Measurements from ENCODE around the gene SYDE1.
"Not testable (repeated sequence)": the region's sequence is repeated elsewhere in the genome, so short reads cannot be mapped to it uniquely, and the experiment has no call there.

SYDE1 gene

DNA sequence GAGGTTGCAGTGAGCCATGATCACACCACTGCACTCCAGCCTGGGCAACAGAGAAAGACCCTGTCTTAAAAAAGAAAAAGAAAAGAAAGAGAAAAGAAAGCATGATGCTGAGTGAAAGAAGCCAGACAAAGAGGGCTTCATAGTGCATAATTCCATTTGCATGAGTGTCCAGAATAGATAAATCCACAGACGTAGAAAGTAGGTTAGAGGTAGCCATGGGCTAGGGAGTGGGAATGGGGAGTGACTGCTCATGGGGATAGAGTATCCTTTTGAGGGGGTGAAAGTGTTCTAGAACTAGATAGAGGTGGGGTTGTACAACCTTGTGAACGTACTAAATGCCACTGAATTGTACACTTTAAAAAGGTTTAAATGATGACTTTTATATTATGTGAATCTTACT lies 32.8 kb upstream of the SYDE1 start:
- Histone ChIP-seq H3K14ac (ENCODE audit: low read length in 2 of 2) (no peak overlapping the region), H2BK15ac (ENCODE audit: low read depth, poor library complexity, severe bottlenecking) (no peak overlapping the region), H3K36me3 (ENCODE audit: control insufficient read depth in 1 of 2, insufficient read depth in 2 of 2, low read depth in 1 of 2, low read length in 2 of 2) (no peaks in the 10 kb centered on the region), H3K9ac (ENCODE audit: low read length) (no peak overlapping the region), H4K8ac (ENCODE audit: low read length) (no peak overlapping the region), H3K4me1 (ENCODE audit: control insufficient read depth, insufficient read depth, low read depth, low read length) (no peaks in the 10 kb centered on the region), H2BK120ac (ENCODE audit: low read depth, low read length) (no peak overlapping the region), H3K27ac (ENCODE audit: low read length, poor library complexity, severe bottlenecking) (no peak overlapping the region), H3K4me3 (ENCODE audit: insufficient read depth in 1 of 2, low read depth in 1 of 2, low read length in 2 of 2) (no peak overlapping the region), H2BK12ac (ENCODE audit: low read length in 2 of 2) (no peak overlapping the region), H4K91ac (ENCODE audit: low read length) (no peak overlapping the region), H3K4ac (ENCODE audit: low read depth in 1 of 2, low read length in 2 of 2) (no peak overlapping the region), H2AFZ (ENCODE audit: low read depth, low read length) (no peak overlapping the region), H2BK5ac (ENCODE audit: low read depth, low read length, poor library complexity, severe bottlenecking) (no peak overlapping the region), H3K79me1 (replicated peaks; ENCODE audit: low read length, poor library complexity, severe bottlenecking) (no peaks in the 10 kb centered on the region), H3K23ac (ENCODE audit: low read length in 2 of 2) (no peak overlapping the region), H3K27me3 (ENCODE audit: control insufficient read depth in 1 of 2, insufficient read depth in 1 of 2, low read length in 2 of 2) (no peaks in the 10 kb centered on the region), H3K9me3 (ENCODE audit: control insufficient read depth, low read length) (no peaks in the 10 kb centered on the region), H3K18ac (ENCODE audit: low read depth in 1 of 2, low read length in 2 of 2) (no peak overlapping the region), H2AK5ac (ENCODE audit: low read length, severe bottlenecking) (no peak overlapping the region), H3K4me2 (ENCODE audit: low read length, poor library complexity, severe bottlenecking) (no peak overlapping the region)
- 51% methylated on average over 1 of the region's 2 CpGs for WGBS
- no peak for DNase-seq

- Histone ChIP-seq H3K4me3 (ENCODE audit: insufficient read depth in 1 of 2, low read depth in 1 of 2, low read length in 2 of 2) (no peak overlapping the region), H3K27ac (ENCODE audit: low read length, poor library complexity, severe bottlenecking) (no peak overlapping the region), H2BK15ac (ENCODE audit: low read depth, poor library complexity, severe bottlenecking) (no peak overlapping the region), H3K18ac (ENCODE audit: low read depth in 1 of 2, low read length in 2 of 2) (no peak overlapping the region), H3K36me3 (ENCODE audit: control insufficient read depth in 1 of 2, insufficient read depth in 2 of 2, low read depth in 1 of 2, low read length in 2 of 2) (no peaks in the 10 kb centered on the region), H3K79me1 (replicated peaks; ENCODE audit: low read length, poor library complexity, severe bottlenecking) (no peaks in the 10 kb centered on the region), H3K14ac (ENCODE audit: low read length in 2 of 2) (no peak overlapping the region), H2AK5ac (ENCODE audit: low read length, severe bottlenecking) (no peak overlapping the region), H2AFZ (ENCODE audit: low read depth, low read length) (no peak overlapping the region), H3K9me3 (ENCODE audit: control insufficient read depth, low read length) (no peaks in the 10 kb centered on the region), H3K4me2 (ENCODE audit: low read length, poor library complexity, severe bottlenecking) (no peak overlapping the region), H3K4me1 (ENCODE audit: control insufficient read depth, insufficient read depth, low read depth, low read length) (no peaks in the 10 kb centered on the region), H4K8ac (ENCODE audit: low read length) (no peak overlapping the region), H3K4ac (ENCODE audit: low read depth in 1 of 2, low read length in 2 of 2) (no peak overlapping the region), H3K27me3 (ENCODE audit: control insufficient read depth in 1 of 2, insufficient read depth in 1 of 2, low read length in 2 of 2) (no peaks in the 10 kb centered on the region), H3K9ac (ENCODE audit: low read length) (no peak overlapping the region), H2BK5ac (ENCODE audit: low read depth, low read length, poor library complexity, severe bottlenecking) (no peak overlapping the region), H2BK12ac (ENCODE audit: low read length in 2 of 2) (no peak overlapping the region), H2BK120ac (ENCODE audit: low read depth, low read length) (no peak overlapping the region), H3K23ac (ENCODE audit: low read length in 2 of 2) (no peak overlapping the region), H4K91ac (ENCODE audit: low read length) (no peak overlapping the region)
- DNase-seq: no peak
- 95% methylated on average over 2 of the region's 4 CpGs for WGBS
Measured at GRCh38 chr19:15075806-15076205, 31.4 kb upstream of the SYDE1 start.

DNA sequence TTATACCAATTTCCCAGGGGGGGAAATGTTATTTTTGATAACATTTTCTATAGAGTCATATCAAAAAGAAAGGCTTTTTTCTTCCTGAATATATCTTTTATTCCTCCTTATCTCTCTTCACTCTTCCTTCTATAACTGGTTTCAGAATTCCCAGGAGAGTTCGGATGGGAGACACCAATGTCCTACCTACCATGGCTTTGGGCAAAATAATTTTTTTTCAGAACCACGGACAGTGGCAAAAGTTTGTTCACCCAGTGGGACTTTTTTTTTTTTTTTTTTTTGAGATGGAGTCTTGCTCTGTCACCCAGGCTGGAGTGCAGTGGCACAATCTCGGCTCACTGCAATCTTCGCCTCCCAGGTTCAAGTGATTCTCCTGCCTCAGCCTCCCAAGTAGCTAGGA lies 27.2 kb upstream of the SYDE1 start:
- not testable (repeated sequence) for H2BK5ac ChIP-seq (ENCODE audit: low read depth, low read length, poor library complexity, severe bottlenecking); H3K4me2 ChIP-seq (ENCODE audit: low read length, poor library complexity, severe bottlenecking); DNase-seq; H3K14ac ChIP-seq (ENCODE audit: low read length in 2 of 2); H2AFZ ChIP-seq (ENCODE audit: low read depth, low read length); H3K4ac ChIP-seq (ENCODE audit: low read depth in 1 of 2, low read length in 2 of 2); H4K8ac ChIP-seq (ENCODE audit: low read length); H3K27ac ChIP-seq (ENCODE audit: low read length, poor library complexity, severe bottlenecking); H2BK120ac ChIP-seq (ENCODE audit: low read depth, low read length); H3K23ac ChIP-seq (ENCODE audit: low read length in 2 of 2); H3K4me3 ChIP-seq (ENCODE audit: insufficient read depth in 1 of 2, low read depth in 1 of 2, low read length in 2 of 2); H3K27me3 ChIP-seq (ENCODE audit: control insufficient read depth in 1 of 2, insufficient read depth in 1 of 2, low read length in 2 of 2); H3K9ac ChIP-seq (ENCODE audit: low read length); H2BK12ac ChIP-seq (ENCODE audit: low read length in 2 of 2); H2BK15ac ChIP-seq (ENCODE audit: low read depth, poor library complexity, severe bottlenecking); H3K79me1 ChIP-seq (replicated peaks; ENCODE audit: low read length, poor library complexity, severe bottlenecking); H2AK5ac ChIP-seq (ENCODE audit: low read length, severe bottlenecking); H4K91ac ChIP-seq (ENCODE audit: low read length); H3K9me3 ChIP-seq (ENCODE audit: control insufficient read depth, low read length); H3K36me3 ChIP-seq (ENCODE audit: control insufficient read depth in 1 of 2, insufficient read depth in 2 of 2, low read depth in 1 of 2, low read length in 2 of 2); H3K4me1 ChIP-seq (ENCODE audit: control insufficient read depth, insufficient read depth, low read depth, low read length); H3K18ac ChIP-seq (ENCODE audit: low read depth in 1 of 2, low read length in 2 of 2)
- WGBS: 61% methylated on average over 3 of the region's 4 CpGs

GRCh38 chr19:15081911-15082310 lies 25.3 kb upstream of the SYDE1 start, which contains the start of gene OR1I1:
Gene OR1I1 (plus strand): TSS chr19:15082211. CDS start chr19:15087066, 4,855 bp downstream.
- WGBS: 88% methylated on average over 5 of the region's 6 CpGs
- Histone ChIP-seq H3K79me1 (replicated peaks; ENCODE audit: low read length, poor library complexity, severe bottlenecking) (no peaks in the 10 kb centered on the region), H3K4me1 (ENCODE audit: control insufficient read depth, insufficient read depth, low read depth, low read length) (no peaks in the 10 kb centered on the region), H3K27me3 (ENCODE audit: control insufficient read depth in 1 of 2, insufficient read depth in 1 of 2, low read length in 2 of 2) (peaks cover 2 to 25% of the 10 kb centered on the region in 2 experiments), H2BK15ac (ENCODE audit: low read depth, poor library complexity, severe bottlenecking) (no peak within 1 kb of the TSS), H3K18ac (ENCODE audit: low read depth in 1 of 2, low read length in 2 of 2) (no peak within 1 kb of the TSS), H2BK5ac (ENCODE audit: low read depth, low read length, poor library complexity, severe bottlenecking) (no peak within 1 kb of the TSS), H4K8ac (ENCODE audit: low read length) (no peak within 1 kb of the TSS), H4K91ac (ENCODE audit: low read length) (no peak within 1 kb of the TSS), H2BK120ac (ENCODE audit: low read depth, low read length) (no peak within 1 kb of the TSS), H3K36me3 (ENCODE audit: control insufficient read depth in 1 of 2, insufficient read depth in 2 of 2, low read depth in 1 of 2, low read length in 2 of 2) (no peaks in the 10 kb centered on the region), H3K4me2 (ENCODE audit: low read length, poor library complexity, severe bottlenecking) (no peak within 1 kb of the TSS), H3K23ac (ENCODE audit: low read length in 2 of 2) (no peak within 1 kb of the TSS), H2BK12ac (ENCODE audit: low read length in 2 of 2) (no peak within 1 kb of the TSS), H3K4ac (ENCODE audit: low read depth in 1 of 2, low read length in 2 of 2) (no peak within 1 kb of the TSS), H2AK5ac (ENCODE audit: low read length, severe bottlenecking) (no peak within 1 kb of the TSS), H3K14ac (ENCODE audit: low read length in 2 of 2) (no peak within 1 kb of the TSS), H3K27ac (ENCODE audit: low read length, poor library complexity, severe bottlenecking) (no peak within 1 kb of the TSS), H3K9me3 (ENCODE audit: control insufficient read depth, low read length) (no peaks in the 10 kb centered on the region), H3K4me3 (ENCODE audit: insufficient read depth in 1 of 2, low read depth in 1 of 2, low read length in 2 of 2) (no peak within 1 kb of the TSS), H2AFZ (ENCODE audit: low read depth, low read length) (no peak within 1 kb of the TSS), H3K9ac (ENCODE audit: low read length) (no peak within 1 kb of the TSS)
- no peak for DNase-seq
